GM03348 (cell line): Measurements from ENCODE around the gene SKIDA1.
"Not testable (repeated sequence)": the region's sequence is repeated elsewhere in the genome, so short reads cannot be mapped to it uniquely, and the experiment has no call there.

ENCODE experiments used
- DNase-seq: peaks from one replicate; pipeline ENCODE4 v3.0.0; 2012; ENCODE audit warnings: low spot score

SKIDA1 gene

GRCh38 chr10:21525367-21526187, at the start of gene SKIDA1:
TSS of gene SKIDA1 (minus strand) at chr10:21525682. CDS start at chr10:21517822, 7,860 bp downstream.
- peak; percentile 87 for DNase-seq

- not testable (repeated sequence) for DNase-seq
Measured at GRCh38 chr10:21574514-21574913, 49.0 kb upstream of the SKIDA1 start.

- no peak for DNase-seq
Measured at GRCh38 chr10:21572578-21572977, 47.1 kb upstream of the SKIDA1 start.

GRCh38 chr10:21570761-21571521, 45.5 kb upstream of the SKIDA1 start:
- no peak for DNase-seq

- DNase-seq, result not testable (repeated sequence)
Measured at GRCh38 chr10:21558984-21559383, 33.5 kb upstream of the SKIDA1 start.

GRCh38 chr10:21556527-21556926, 31.0 kb upstream of the SKIDA1 start:
- DNase-seq, result no peak

GRCh38 chr10:21552638-21553037, 27.2 kb upstream of the SKIDA1 start:
- no peak for DNase-seq

- no peak for DNase-seq
Measured at GRCh38 chr10:21547246-21547645, 21.8 kb upstream of the SKIDA1 start.

- DNase-seq, result not testable (repeated sequence)
Measured at GRCh38 chr10:21540701-21541100, 15.2 kb upstream of the SKIDA1 start.

GRCh38 chr10:21536874-21537273, 11.4 kb upstream of the SKIDA1 start:
- DNase-seq, result no peak

- DNase-seq, result not testable (repeated sequence)
Measured at GRCh38 chr10:21535976-21536375, 10.5 kb upstream of the SKIDA1 start.

- no peak for DNase-seq
Measured at GRCh38 chr10:21535494-21535965, 10.0 kb upstream of the SKIDA1 start.

GRCh38 chr10:21534604-21535493, 9.4 kb upstream of the SKIDA1 start:
- peak; percentile 62 for DNase-seq

- no peak for DNase-seq
Measured at GRCh38 chr10:21534280-21534586, 8.8 kb upstream of the SKIDA1 start.

GRCh38 chr10:21533467-21534279, 8.2 kb upstream of the SKIDA1 start, which contains the start of gene MLLT10:
TSS of gene MLLT10 (plus strand) at chr10:21534232. CDS start at chr10:21534645, 413 bp downstream.
- peak; percentile 97 for DNase-seq

- DNase-seq, result no peak
Measured at GRCh38 chr10:21532694-21533466, 7.4 kb upstream of the SKIDA1 start.

GRCh38 chr10:21531164-21531563, 5.7 kb upstream of the SKIDA1 start:
- DNase-seq, result no peak

GRCh38 chr10:21530641-21531040, 5.2 kb upstream of the SKIDA1 start:
- no peak for DNase-seq

- no peak for DNase-seq
Measured at GRCh38 chr10:21530168-21530567, 4.7 kb upstream of the SKIDA1 start.
